OCI-LY7 (cell line): Measurements from ENCODE around the gene GULP1. TPM values are rescaled to one million over a fixed set of nuclear protein-coding genes. Genes with fewer than 3 reads are reported as not detected.

ENCODE experiments used
- BruUV-seq: library from RNA; stranded (reverse); fragments of 400-500 nt; replicated peaks from 2 replicates; lab custom pipeline; 2021; lab: Mats Ljungman, UMichigan
- CTCF ChIA-PET: fragments of 300-600 bp; sonication (Branson Sonifier 250); formaldehyde crosslinking; loops from one replicate; lab custom pipeline; 2022; ENCODE audit warnings: antibody characterized with exemption; ENCODE audit not compliant: unreplicated experiment; lab: Charles Lee
- POLR2A ChIA-PET: fragments of 300-600 bp; sonication (Branson Sonifier 250); formaldehyde crosslinking; loops from one replicate; lab custom pipeline; 2022; ENCODE audit warnings: antibody characterized with exemption; lab: Charles Lee
- DNase-seq: peaks from one replicate; pipeline ENCODE4 v3.0.0-alpha.2; 2015; ENCODE audit warnings: low spot score
- H2AFZ ChIP-seq: fragments of 200-600 bp; sonication (generic), shearing (Covaris generic); 2 replicates; pipeline ENCODE4 v1.6.1; 2014; ENCODE audit warnings: mild to moderate bottlenecking, antibody characterized with exemption, low read length, moderate library complexity
- H3K27ac ChIP-seq: fragments of 200-600 bp; sonication (generic); 2 replicates; pipeline ENCODE4 v1.5.1; 2014; ENCODE audit warnings: mixed run types, low read depth, mild to moderate bottlenecking, moderate library complexity, low read length, inconsistent platforms; ENCODE audit not compliant: poor library complexity, severe bottlenecking
- H3K36me3 ChIP-seq: fragments of 200-600 bp; sonication (generic); 2 replicates; pipeline ENCODE4 v1.6.1; 2014; ENCODE audit warnings: mild to moderate bottlenecking, antibody characterized with exemption, low read length, moderate library complexity, mixed read lengths; ENCODE audit not compliant: insufficient read depth
- H3K4me1 ChIP-seq: fragments of 200-600 bp; sonication (generic); 2 replicates; pipeline ENCODE4 v1.5.1; 2014; ENCODE audit warnings: mild to moderate bottlenecking, low read length; ENCODE audit not compliant: insufficient read depth, poor library complexity, severe bottlenecking
- H3K4me2 ChIP-seq: fragments of 200-600 bp; sonication (generic); 2 replicates; pipeline ENCODE4 v1.6.1; 2014; ENCODE audit warnings: mild to moderate bottlenecking, low read length
- H3K4me3 ChIP-seq: fragments of 200-600 bp; sonication (generic); 2 replicates; pipeline ENCODE4 v1.5.1; 2014; ENCODE audit warnings: mild to moderate bottlenecking, low read depth, low read length; ENCODE audit not compliant: poor library complexity, severe bottlenecking
- H3K79me2 ChIP-seq: fragments of 200-600 bp; sonication (generic); 2 replicates; pipeline ENCODE4 v1.6.1; 2016; ENCODE audit warnings: low read depth, mild to moderate bottlenecking, low read length, moderate library complexity, mixed read lengths; ENCODE audit not compliant: insufficient read depth
- H3K9me2 ChIP-seq: fragments of 200-600 bp; sonication (generic); 2 replicates; pipeline ENCODE4 v1.6.1; 2016; ENCODE audit warnings: mild to moderate bottlenecking, low read length, mixed read lengths; ENCODE audit not compliant: insufficient read depth
- H3K9me3 ChIP-seq: fragments of 200-600 bp; sonication (generic); 2 replicates; pipeline ENCODE4 v1.6.1; 2014; ENCODE audit warnings: mild to moderate bottlenecking, mixed run types, low read length, mixed read lengths
- H4K20me1 ChIP-seq: fragments of 200-600 bp; sonication (generic); 2 replicates; pipeline ENCODE4 v1.6.1; 2014; ENCODE audit warnings: mild to moderate bottlenecking, antibody characterized with exemption, low read length, moderate library complexity, mixed read lengths; ENCODE audit not compliant: insufficient read depth
- EZH2phosphoT487 ChIP-seq: fragments of 200-600 bp; sonication (generic); IDR thresholded peaks from 2 replicates; pipeline ENCODE4 v1.6.1; 2018; ENCODE audit warnings: low read depth, borderline replicate concordance, mild to moderate bottlenecking, mixed run types, antibody characterized with exemption, low read length, moderate library complexity, mixed read lengths
- intact Hi-C: fragments of 100-400 bp; cut with micrococcal nuclease; formaldehyde crosslinking; loops from one replicate; pipeline ENCODE4 v1.10.0; 2022; ENCODE audit not compliant: unreplicated experiment
- total RNA-seq, 2 experiments: library from RNA; depleted of rRNA in 1 of 2; stranded (reverse); fragments of >200 nt in 1 of 2; shearing (Covaris generic) in 1 of 2; gene quantifications; 2 replicates each; pipeline ENCODE4 v1.2.3, GENCODE V29; 2014 to 2022
- TF ChIP-seq, protein P1 (sequence below): fragments of 200-600 bp; sonication (generic); conservative IDR thresholded peaks from 2 replicates; pipeline ENCODE4 v1.5.1; 2014; ENCODE audit warnings: mild to moderate bottlenecking, antibody characterized with exemption, low read length, moderate library complexity, mixed read lengths

The GULP1 gene
- total RNA-seq, 2 experiments from 2014 or later, result not detected

DNA sequence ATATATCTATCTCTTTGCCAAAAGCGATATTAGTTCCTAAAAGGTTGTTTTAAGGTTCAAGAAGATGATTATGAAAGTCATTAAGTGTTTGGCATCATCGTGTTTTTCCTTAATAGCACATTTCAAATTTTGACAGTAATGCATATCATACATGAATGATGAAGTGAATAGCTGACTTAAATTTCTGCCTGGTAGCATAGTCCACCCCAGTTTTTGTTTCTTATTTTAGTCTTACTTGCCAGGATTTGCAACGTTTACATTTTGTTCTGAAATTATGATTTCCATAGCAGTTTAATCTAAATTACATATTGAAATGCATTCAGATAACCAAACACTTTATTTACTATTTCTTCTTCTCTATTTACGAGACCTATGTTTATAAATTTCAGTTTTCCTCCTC, 201.1 kb downstream of the GULP1 start:
- no peaks in the 10 kb centered on the region for H3K79me2 ChIP-seq
- CTCF ChIA-PET, result no interaction called here
- no peak overlapping the region for H3K27ac ChIP-seq
- POLR2A ChIA-PET, result no interaction called here
- no peaks in the 10 kb centered on the region for H4K20me1 ChIP-seq
- no TSS peak for BruUV-seq
- H3K9me2 ChIP-seq, result no peaks in the 10 kb centered on the region
- H3K4me1 ChIP-seq, result no peaks in the 10 kb centered on the region
- H3K9me3 ChIP-seq, result no peaks in the 10 kb centered on the region
- TF ChIP-seq EZH2phosphoT487, result no peak
- TF ChIP-seq, protein P1, sequence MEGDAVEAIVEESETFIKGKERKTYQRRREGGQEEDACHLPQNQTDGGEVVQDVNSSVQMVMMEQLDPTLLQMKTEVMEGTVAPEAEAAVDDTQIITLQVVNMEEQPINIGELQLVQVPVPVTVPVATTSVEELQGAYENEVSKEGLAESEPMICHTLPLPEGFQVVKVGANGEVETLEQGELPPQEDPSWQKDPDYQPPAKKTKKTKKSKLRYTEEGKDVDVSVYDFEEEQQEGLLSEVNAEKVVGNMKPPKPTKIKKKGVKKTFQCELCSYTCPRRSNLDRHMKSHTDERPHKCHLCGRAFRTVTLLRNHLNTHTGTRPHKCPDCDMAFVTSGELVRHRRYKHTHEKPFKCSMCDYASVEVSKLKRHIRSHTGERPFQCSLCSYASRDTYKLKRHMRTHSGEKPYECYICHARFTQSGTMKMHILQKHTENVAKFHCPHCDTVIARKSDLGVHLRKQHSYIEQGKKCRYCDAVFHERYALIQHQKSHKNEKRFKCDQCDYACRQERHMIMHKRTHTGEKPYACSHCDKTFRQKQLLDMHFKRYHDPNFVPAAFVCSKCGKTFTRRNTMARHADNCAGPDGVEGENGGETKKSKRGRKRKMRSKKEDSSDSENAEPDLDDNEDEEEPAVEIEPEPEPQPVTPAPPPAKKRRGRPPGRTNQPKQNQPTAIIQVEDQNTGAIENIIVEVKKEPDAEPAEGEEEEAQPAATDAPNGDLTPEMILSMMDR, result no peak
- no peaks in the 10 kb centered on the region for H3K36me3 ChIP-seq
- H2AFZ ChIP-seq, result no peak overlapping the region
- H3K4me3 ChIP-seq, result no peak overlapping the region
- no peak for DNase-seq
- no peak overlapping the region for H3K4me2 ChIP-seq
- intact Hi-C loops, result no loop called here

DNA sequence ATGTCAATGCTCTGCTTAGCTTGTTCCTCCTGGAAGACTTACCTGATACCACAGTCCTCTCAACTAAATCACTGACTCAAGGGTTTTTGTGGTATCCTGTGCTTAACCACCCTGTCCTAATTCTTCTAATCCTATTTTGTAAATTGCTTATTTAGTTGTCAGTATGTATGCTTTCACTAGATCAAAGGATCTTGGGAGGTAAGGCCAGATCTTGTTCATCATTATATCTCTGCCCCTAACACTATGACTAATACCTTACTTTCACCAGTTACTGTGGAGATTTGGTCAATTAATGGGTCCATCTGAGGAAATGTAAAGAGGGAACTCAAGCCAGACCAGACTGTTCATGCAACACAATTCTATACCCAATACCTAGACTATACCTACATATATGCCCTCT, 203.2 kb downstream of the GULP1 start:
- intact Hi-C loops, result no loop called here
- no peak overlapping the region for H3K4me2 ChIP-seq
- no TSS peak for BruUV-seq

DNA sequence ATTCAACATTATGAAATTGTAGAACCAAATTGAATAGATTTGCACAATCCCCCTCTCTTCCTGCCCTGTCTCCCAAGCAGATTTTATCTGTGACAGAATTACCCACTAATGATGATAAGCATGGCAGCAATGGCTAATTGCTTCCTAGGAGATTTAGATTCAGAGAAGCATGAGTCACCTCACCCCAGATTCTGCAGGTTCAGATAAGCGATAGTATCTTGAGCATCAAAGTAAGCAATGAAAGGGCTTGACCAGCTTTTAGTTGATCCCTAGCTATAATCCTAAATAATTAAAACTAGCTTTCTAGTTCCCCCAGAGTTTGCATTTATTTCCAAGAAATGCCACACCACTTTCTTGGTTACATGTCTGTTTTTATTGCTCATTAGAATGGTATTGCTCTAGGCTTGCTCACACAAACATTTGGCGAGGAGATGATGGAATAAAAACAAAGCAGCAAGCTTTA, 204.3 kb downstream of the GULP1 start:
- BruUV-seq, result no TSS peak
- POLR2A ChIA-PET, result no interaction called here
- H3K4me3 ChIP-seq, result no peak overlapping the region
- no peaks in the 10 kb centered on the region for H4K20me1 ChIP-seq
- no peak overlapping the region for H3K27ac ChIP-seq
- intact Hi-C loops, result no loop called here
- H3K9me2 ChIP-seq, result no peaks in the 10 kb centered on the region
- TF ChIP-seq EZH2phosphoT487, result no peak
- TF ChIP-seq, protein P1, result no peak
- no peaks in the 10 kb centered on the region for H3K9me3 ChIP-seq
- DNase-seq, result no peak
- no peak overlapping the region for H2AFZ ChIP-seq
- H3K79me2 ChIP-seq, result no peaks in the 10 kb centered on the region
- CTCF ChIA-PET, result no interaction called here
- H3K36me3 ChIP-seq, result no peaks in the 10 kb centered on the region
- H3K4me1 ChIP-seq, result no peaks in the 10 kb centered on the region
- no peak overlapping the region for H3K4me2 ChIP-seq

More for the DNA sequence above, 203.2 kb downstream of the GULP1 start:
- H3K9me3 ChIP-seq, result no peaks in the 10 kb centered on the region
- H3K79me2 ChIP-seq, result no peaks in the 10 kb centered on the region
- no peak overlapping the region for H3K27ac ChIP-seq
- H2AFZ ChIP-seq, result no peak overlapping the region
- CTCF ChIA-PET, result no interaction called here
- H4K20me1 ChIP-seq, result no peaks in the 10 kb centered on the region
- no peaks in the 10 kb centered on the region for H3K4me1 ChIP-seq
- no peaks in the 10 kb centered on the region for H3K36me3 ChIP-seq
- H3K9me2 ChIP-seq, result no peaks in the 10 kb centered on the region
- TF ChIP-seq EZH2phosphoT487, result no peak
- TF ChIP-seq, protein P1, result no peak
- no peak for DNase-seq
- no peak overlapping the region for H3K4me3 ChIP-seq
- POLR2A ChIA-PET, result no interaction called here
